HG02642 (cell line): ENCODE data around the gene LPAR2.
"Not testable (repeated sequence)": the region's sequence is repeated elsewhere in the genome, so short reads cannot be mapped to it uniquely, and the experiment has no call there.

Experiments used
- ATAC-seq: cut with Tn5 transposase; IDR thresholded peaks from one replicate; pipeline ENCODE4 v1.9.1; 2021; ENCODE audit warnings: mild to moderate bottlenecking; ENCODE audit not compliant: unreplicated experiment, poor library complexity

LPAR2 gene

DNA sequence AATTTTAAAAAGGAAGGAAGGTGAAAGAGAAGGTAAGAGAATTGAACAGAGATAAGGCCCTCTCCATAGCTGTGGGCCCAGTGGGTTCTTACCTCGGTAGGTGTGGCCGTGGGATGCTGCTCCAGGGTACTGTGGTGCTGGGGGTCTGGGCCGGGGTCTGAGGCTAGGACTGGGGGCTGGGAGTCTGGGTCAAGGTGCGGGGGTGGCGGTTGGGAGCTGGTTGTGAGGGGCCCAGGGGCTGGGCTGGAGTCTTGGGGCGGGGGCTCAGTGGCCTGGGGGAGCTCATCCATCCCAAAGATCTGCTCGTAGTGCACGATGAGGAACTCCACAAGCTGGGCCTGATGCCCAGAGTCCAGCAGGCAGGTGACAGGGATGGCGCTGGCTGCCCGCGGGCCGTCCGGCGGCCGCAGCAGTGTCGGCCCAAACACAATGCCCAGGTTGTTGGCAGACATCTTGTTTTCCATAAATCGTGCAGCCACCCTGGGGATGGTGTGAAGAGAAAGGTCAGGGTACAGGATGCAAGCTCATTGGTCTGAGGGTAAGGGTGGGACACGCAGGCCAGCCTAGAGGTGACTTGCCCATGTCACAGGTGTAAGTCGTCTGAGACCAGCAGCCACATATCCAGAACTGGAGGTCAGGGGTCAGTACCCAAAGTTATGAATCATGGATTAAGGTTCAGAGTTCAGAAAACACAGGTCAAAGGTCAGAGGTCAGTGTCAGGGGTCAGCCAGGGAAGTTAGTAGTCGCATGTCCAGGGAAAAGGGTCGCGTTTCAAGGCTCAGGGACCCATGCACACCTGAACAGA is 5.9 kb upstream of the LPAR2 start:
- no peak for ATAC-seq

DNA sequence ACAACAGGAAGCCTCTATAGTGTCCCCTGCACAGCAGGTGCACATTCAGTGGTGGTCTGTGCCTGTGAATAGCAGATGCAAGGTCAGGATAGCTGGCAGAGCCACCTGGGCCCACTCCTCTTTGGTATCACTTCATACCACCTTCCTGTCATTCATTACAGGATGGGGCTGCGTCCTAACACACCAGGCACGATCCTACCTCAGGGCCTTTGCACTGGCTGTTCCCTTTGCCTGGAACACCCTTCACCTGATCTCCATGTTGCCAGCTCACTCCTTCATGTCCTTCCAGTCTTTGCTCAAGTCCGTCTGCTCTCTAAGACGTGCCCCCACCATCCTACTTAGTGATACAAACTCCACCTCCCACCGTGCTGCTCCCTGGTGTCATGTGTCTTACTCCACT is 4.6 kb upstream of the LPAR2 start:
- no peak for ATAC-seq

DNA sequence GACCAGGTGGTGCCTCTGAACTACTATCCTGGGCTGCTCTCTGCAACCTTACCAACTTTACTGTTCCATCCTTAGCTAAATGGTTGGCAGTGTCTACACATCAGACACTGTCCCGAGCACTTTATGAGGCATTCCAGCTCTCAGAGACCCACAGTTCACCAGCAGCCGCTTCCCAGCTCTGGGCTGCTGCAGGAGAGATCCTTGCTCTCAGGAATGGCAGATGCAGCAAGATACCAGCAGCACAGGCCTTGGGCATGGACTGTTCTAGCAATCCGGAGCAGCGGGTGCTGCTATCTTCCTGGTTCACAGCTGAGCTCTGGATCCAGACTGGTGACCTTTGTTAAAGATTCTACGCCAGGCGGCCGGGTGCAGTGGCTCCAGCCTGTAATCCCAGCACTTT is 3.3 kb upstream of the LPAR2 start:
- ATAC-seq, result no peak

DNA sequence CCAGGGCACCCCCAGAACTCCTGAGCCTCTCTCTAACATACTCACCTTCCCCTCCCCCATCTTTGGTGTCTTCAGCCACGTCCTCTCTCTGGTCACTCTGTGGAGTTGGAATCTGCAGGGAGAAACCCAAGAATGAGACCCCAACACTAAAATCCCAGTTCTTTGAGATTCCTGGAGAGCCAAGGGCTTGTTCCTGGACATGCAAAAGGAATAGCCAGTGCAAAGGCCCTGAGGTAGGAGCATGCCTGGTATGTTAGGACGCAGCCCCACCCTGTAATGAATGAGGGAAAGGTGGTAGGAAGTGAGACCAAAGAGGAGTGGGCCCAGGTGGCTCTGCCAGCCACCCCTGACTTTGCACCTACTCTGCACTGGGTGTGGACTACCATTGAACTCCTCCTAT is 2.4 kb upstream of the LPAR2 start:
- ATAC-seq, result no peak

GRCh38 chr19:19630062-19630414 is 2.0 kb upstream of the LPAR2 start:
- no peak for ATAC-seq

DNA sequence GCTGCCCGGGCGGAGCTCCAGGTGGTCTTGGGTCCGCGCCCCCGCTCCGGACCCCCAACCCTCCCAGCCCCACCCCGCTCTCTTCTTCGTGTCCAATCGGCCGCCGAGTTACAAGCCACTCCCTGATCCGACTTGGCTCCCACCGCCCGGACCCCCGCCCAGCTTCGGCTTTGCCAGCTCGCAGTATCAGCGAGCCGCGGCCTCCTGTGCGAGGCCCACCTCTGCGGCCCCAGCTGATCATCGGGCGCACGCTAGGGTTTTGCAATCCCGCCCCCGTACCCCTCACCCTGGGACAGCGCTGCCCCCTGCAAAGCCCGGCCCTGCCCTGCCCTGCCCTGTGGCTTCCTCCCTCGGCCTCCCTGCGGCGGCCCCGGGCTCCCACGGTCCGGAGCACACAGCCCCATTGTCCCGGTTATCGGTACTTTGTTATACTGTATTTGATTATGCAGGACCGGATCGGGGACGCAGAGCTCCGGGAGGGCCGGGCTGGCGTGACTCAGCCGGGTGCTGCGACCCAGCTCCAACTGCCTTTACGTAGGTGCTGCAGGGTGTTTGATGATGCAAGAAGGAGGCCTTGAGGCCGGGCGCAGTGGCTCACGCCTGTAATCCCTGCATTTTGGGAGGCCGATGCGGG is 598 bp upstream of the LPAR2 start:
- peak; percentile 22 for ATAC-seq

GRCh38 chr19:19626516-19627472 is 1.2 kb downstream of the LPAR2 start:
- ATAC-seq, result no peak

- no peak for ATAC-seq
Observed at GRCh38 chr19:19624032-19624570, 3.9 kb downstream of the LPAR2 start.

- ATAC-seq, result no peak
Observed at GRCh38 chr19:19623383-19623782, 4.6 kb downstream of the LPAR2 start.

GRCh38 chr19:19619849-19620210 is 8.2 kb downstream of the LPAR2 start:
- no peak for ATAC-seq

DNA sequence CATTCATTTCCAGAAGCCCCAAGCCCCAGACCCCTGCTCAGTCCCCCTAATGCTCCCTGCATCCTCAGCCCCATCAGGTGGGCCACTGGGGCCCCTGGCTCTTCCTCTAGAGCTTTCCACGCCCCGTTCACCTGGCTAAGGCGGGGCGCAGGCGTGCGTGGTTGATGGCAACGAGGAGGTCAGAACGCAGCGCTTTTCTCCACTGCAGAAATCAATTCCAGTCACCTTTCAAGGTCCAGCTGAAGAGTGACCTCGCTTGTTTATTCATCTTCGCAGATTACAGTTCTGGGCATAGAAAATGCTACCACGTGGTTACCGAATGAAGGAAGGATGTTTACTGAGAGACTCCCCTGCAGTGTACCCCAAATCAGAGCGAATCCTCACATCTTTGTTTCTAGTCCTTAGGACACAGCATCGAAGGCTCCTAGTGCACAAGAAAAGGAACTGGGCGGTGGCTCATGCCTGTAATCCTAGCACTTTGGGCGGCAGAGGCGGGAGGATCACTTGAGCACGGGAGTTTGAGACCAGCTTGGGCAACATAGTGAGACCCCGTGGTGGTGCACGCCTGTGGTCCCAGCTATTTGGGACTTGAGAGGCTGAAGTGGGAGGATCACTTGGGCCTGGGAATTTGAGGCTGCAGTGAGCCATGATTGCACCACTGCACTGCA is 8.7 kb downstream of the LPAR2 start:
- no peak for ATAC-seq

- ATAC-seq, result peak; percentile 97
Observed at GRCh38 chr19:19618219-19619051, 9.6 kb downstream of the LPAR2 start, which contains the start of gene PBX4. Gene PBX4, minus strand, starts transcription at chr19:19618687. Its CDS starts 58 bp downstream, at chr19:19618629.

- ATAC-seq, result no peak
Observed at GRCh38 chr19:19615086-19615485, 12.9 kb downstream of the LPAR2 start.

DNA sequence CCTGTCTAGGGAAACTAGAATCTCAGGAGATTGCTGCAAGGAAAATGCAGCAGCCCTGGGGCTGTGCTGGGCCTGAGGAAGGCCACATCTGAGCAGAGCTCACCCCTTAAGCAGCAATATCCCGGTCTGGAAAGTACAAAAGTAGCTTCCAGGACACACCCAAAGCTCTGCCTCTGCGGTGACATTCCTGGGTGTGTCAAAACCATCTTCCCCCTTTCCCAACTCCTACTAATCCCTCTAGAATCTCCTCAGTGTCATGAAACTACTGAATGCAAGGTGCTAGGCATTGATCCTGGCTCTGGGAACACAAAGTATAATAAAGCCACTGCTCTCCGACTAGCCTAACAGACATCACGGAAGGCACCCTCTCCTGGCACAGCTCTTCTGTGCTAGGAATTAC is 14.5 kb downstream of the LPAR2 start:
- ATAC-seq, result no peak

- no peak for ATAC-seq
Observed at GRCh38 chr19:19610376-19611202, 17.4 kb downstream of the LPAR2 start.

GRCh38 chr19:19606686-19607085 is 21.3 kb downstream of the LPAR2 start:
- not testable (repeated sequence) for ATAC-seq

GRCh38 chr19:19606021-19606420 is 22.0 kb downstream of the LPAR2 start:
- no peak for ATAC-seq

- ATAC-seq, result no peak
Observed at GRCh38 chr19:19602713-19603324, 25.2 kb downstream of the LPAR2 start.
